Stomach (tissue), 4 donors: ENCODE measurements around the gene HSD11B1L.

Experiments
- POLR2AphosphoS5 ChIP-seq, 3 donors: sonication (generic); formaldehyde crosslinking; IDR thresholded peaks; one replicate each; pipeline ENCODE4 v1.6.1; 2016; ENCODE audit warnings: antibody characterized with exemption in 3 of 3
- TF ChIP-seq, protein P1 (sequence below), 7 experiments: fragments of 450-650 bp in 4 of 7; fragments of 200-600 bp in 3 of 7; sonication (generic) in 3 of 7; IDR thresholded peaks; one replicate each; pipeline ENCODE4 v1.5.1; 2016 to 2019; ENCODE audit warnings: antibody characterized with exemption in 7 of 7, control low read depth in 2 of 7, mild to moderate bottlenecking in 1 of 7

DNA sequence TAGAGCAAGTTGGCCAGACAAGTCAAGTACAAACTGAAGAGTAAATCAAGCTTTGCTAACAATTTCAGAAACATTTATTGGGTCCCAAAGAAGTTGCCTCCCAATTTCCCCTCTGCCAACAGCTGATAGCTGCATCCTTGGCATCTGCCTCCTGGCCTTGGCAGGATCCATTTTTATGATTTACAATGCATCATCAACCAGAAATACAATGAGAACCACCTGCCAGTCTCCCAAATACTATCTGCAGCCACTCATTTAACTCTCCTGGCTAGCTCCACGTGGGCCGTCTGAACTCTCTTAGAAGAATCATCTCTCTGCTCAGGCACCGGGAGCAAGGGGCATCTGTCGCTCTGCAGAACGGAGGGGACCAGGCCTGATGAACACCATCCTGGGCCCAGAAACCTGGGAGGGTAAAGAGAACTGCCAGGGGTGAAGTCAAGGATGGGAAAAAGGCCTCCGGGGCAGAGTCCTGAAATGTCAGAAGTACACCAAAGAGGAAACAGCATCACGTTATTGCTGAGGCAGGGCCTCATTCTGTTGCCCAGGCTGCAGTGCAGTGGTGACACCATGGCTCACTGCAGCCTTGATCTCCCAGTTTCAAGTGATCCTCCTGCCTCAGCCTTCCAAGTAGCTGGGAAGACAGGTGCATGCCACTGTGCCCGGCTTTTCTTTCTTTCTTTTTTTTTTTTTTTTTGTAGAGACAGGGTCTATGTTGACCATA, 36.5 kb downstream of the HSD11B1L start:
- TF ChIP-seq, protein P1, sequence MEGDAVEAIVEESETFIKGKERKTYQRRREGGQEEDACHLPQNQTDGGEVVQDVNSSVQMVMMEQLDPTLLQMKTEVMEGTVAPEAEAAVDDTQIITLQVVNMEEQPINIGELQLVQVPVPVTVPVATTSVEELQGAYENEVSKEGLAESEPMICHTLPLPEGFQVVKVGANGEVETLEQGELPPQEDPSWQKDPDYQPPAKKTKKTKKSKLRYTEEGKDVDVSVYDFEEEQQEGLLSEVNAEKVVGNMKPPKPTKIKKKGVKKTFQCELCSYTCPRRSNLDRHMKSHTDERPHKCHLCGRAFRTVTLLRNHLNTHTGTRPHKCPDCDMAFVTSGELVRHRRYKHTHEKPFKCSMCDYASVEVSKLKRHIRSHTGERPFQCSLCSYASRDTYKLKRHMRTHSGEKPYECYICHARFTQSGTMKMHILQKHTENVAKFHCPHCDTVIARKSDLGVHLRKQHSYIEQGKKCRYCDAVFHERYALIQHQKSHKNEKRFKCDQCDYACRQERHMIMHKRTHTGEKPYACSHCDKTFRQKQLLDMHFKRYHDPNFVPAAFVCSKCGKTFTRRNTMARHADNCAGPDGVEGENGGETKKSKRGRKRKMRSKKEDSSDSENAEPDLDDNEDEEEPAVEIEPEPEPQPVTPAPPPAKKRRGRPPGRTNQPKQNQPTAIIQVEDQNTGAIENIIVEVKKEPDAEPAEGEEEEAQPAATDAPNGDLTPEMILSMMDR (IDR thresholded peaks at IDR 0.05), result no peak
- no peak for TF ChIP-seq POLR2AphosphoS5 (IDR thresholded peaks at IDR 0.05)
